ENCODE results near the gene P2RY6. TPM values are rescaled to one million over a fixed set of nuclear protein-coding genes. Genes with fewer than 3 reads are reported as not detected.
A peak's percentile ranks its signal among the peaks of the same experiment; 100 is the strongest.

Gene P2RY6
- total and polyA plus RNA-seq, 12 donors = 0.33 to 5.9 (median 3.9) TPM

GRCh38 chr11:73333640-73334383, 61.7 kb downstream of the P2RY6 start:
- Histone ChIP-seq H3K27me3 (no peaks in the 10 kb centered on the region), H3K4me3 (no peak overlapping the region), H3K27ac (peak overlapping the region in 2 of 5 donors; percentile 13 to 78), H3K4me1 (replicated peaks in 1 of 2) (peaks cover 0 to 31% of the 10 kb centered on the region in 2 donors), H3K9me3 (replicated peaks in 1 of 3) (no peaks in the 10 kb centered on the region), H3K36me3 (replicated peaks in 1 of 2) (no peaks in the 10 kb centered on the region)
- no peak for TF ChIP-seq CTCF (IDR thresholded peaks at IDR 0.05)
- no peak for TF ChIP-seq POLR2A (IDR thresholded peaks at IDR 0.05)
- whole genome bisulfite sequencing, 4 donors = 67 to 83% (median 74%) methylated on average over 2 to 4 of the region's 4 CpGs
- DNase-seq = no peak
- intact Hi-C loops (cut with DNase I) = loop anchor here in 1 of 2 donors (2.0 kb wide), 1 partner anchor 27 kb away; no protein-coding TSS in a partner anchor

- DNase-seq = peak; percentile 63 to 87 (median 82)
- Histone ChIP-seq H3K4me1 (replicated peaks in 1 of 2) (peaks cover 0 to 29% of the 10 kb centered on the region in 2 donors), H3K9me3 (replicated peaks in 1 of 3) (no peaks in the 10 kb centered on the region), H3K27me3 (no peaks in the 10 kb centered on the region), H3K27ac (peak overlapping the region in 2 of 5 donors; percentile 13 to 78), H3K4me3 (no peak overlapping the region), H3K36me3 (replicated peaks in 1 of 2) (no peaks in the 10 kb centered on the region)
- TF ChIP-seq POLR2A (IDR thresholded peaks at IDR 0.05) = no peak
- no peak for TF ChIP-seq CTCF (IDR thresholded peaks at IDR 0.05)
- intact Hi-C loops (cut with DNase I) = loop anchor here (2.0 to 5.0 kb wide), 2 partner anchors 28 to 37 kb away; no protein-coding TSS in a partner anchor
- 23 to 64% (median 37%) methylated on average over 1 to 6 of the region's 6 CpGs for WGBS, 4 donors
Observed at GRCh38 chr11:73334384-73335203, 62.5 kb downstream of the P2RY6 start.

GRCh38 chr11:73335204-73335923, 63.2 kb downstream of the P2RY6 start:
- H3K4me3 ChIP-seq = no peak overlapping the region
- 10 to 14% (median 11%) methylated on average over 4 of the region's 4 CpGs for WGBS, 4 donors

More at GRCh38 chr11:73335204-73335923, 63.2 kb downstream of the P2RY6 start:
- no peaks in the 10 kb centered on the region for H3K36me3 ChIP-seq (replicated peaks in 1 of 2)
- TF ChIP-seq CTCF (IDR thresholded peaks at IDR 0.05) = peak; percentile 87 to 99 (median 94)
- no peak for TF ChIP-seq POLR2A (IDR thresholded peaks at IDR 0.05)
- H3K9me3 ChIP-seq (replicated peaks in 1 of 3) = no peaks in the 10 kb centered on the region
- peak overlapping the region in 2 of 5 donors; percentile 3 to 78 for H3K27ac ChIP-seq
- intact Hi-C loops (cut with DNase I) = loop anchor here (2.0 to 5.0 kb wide), 2 partner anchors 29 to 38 kb away; no protein-coding TSS in a partner anchor
- no peaks in the 10 kb centered on the region for H3K27me3 ChIP-seq
- DNase-seq = peak; percentile 73 to 94 (median 87)
- H3K4me1 ChIP-seq (replicated peaks in 1 of 2) = peaks cover 0 to 21% of the 10 kb centered on the region in 2 donors
